ENCODE measurements around the gene ITGB6. TPM values are rescaled to one million over a fixed set of nuclear protein-coding genes. Genes with fewer than 3 reads are reported as not detected.
A peak's percentile ranks its signal among the peaks of the same experiment; 100 is the strongest.
"Not testable (repeated sequence)": the region's sequence is repeated elsewhere in the genome, so short reads cannot be mapped to it uniquely, and the experiment has no call there.

Gene ITGB6
- total RNA-seq, 1 donor from 2014 or later = 61.3 TPM

GRCh38 chr2:160139991-160140390 is 60.1 kb downstream of the ITGB6 start:
- DNase-seq = no peak

DNA sequence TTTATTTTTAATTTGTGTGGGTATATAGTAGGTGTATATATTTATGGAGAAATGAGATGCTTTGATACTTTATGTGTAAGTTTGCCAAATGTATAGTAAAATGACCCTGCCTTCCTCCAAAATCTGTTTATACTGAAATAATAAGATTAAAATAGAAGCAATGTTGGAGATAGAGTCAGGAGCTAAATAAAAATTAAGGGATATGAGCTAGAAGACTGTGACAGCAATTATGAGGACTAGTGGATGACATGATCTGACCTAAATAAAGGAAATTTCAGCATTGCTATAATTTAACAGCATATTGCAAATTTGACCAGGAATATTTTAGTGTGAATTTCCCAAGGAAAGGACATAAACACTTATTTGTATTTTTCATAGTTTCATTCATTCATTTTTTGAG is 60.7 kb downstream of the ITGB6 start:
- DNase-seq = no peak

GRCh38 chr2:160138406-160138805 is 61.7 kb downstream of the ITGB6 start:
- DNase-seq = no peak

GRCh38 chr2:160137464-160137863 is 62.6 kb downstream of the ITGB6 start:
- no peak for DNase-seq

GRCh38 chr2:160132761-160133160 is 67.3 kb downstream of the ITGB6 start:
- no peak for DNase-seq

DNA sequence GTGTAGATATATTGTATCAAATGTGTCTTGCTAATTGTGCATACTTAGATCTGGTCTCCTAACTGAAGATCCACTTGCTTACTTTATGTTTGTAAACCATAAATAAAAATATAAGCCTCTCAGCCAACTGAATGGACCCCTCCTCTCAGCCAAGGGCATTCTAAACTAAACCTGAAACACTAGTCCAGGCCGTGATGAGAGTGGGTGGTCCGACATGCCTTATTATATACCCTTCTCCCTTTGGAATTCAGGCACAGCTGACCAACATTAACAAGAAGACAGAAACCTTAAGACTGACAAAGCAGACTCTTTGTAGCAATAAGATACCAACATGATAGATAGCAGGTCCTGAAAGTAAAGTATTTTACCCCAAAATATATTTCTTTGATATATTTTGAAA is 73.3 kb downstream of the ITGB6 start:
- DNase-seq = no peak

GRCh38 chr2:160126315-160126714 is 73.8 kb downstream of the ITGB6 start:
- no peak for DNase-seq

DNA sequence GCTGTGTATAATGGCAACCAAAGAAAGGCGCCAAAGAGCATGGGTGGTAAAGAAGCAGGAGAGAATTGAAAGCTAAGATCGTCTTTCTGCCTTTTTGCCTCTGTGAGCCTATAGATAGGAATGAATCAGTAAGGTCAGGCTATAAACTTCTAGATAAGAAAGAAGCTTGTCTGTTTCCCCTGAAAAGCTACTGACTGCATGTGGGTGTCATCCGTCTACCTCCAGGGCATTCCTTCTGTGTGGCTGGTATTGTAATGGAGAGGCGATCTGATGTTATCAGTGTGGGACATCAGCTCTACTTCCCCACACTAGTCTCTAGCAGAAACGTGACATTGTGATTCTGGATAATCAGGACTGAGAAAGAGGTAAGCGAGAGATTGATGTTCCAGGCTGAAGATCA is 74.2 kb downstream of the ITGB6 start:
- DNase-seq = no peak

- no peak for DNase-seq
These were observed 74.7 kb downstream of the ITGB6 start for GRCh38 chr2:160125366-160125765.

- DNase-seq = no peak
These were observed 75.5 kb downstream of the ITGB6 start for GRCh38 chr2:160124571-160124970.

GRCh38 chr2:160114721-160115120 is 85.4 kb downstream of the ITGB6 start:
- DNase-seq = not testable (repeated sequence)

GRCh38 chr2:160114020-160114419 is 86.1 kb downstream of the ITGB6 start:
- no peak for DNase-seq

GRCh38 chr2:160111951-160112798 is 87.9 kb downstream of the ITGB6 start:
- DNase-seq = no peak

DNA sequence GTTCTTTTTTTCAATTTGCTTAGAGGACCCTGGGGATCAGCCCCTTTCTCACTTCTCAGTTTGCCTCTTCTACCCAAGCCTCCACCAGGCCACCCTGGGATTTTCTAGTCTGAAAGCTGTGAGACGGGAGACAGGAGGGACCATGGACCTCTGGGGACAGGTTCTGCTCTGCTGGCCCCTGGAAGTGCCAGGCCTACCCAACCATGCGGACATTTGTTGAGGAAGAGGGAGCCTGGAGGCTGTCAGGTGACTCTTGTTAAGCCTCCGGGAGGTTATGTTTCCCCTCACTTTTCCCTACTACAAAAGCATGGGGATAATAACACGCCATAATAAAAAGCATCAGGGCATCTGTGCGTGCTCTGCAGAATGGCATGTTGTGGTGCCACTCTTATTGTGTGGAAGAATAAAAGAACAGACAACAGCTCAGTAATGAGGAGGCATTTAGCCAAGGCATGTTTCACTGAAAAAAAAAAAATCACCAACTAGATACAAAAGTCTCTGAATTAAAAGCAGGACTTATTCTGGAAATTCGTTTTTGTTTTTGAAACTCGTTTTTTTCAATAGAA is 89.3 kb downstream of the ITGB6 start:
- no peak for DNase-seq

- DNase-seq = peak; percentile 88
These were observed 90.0 kb downstream of the ITGB6 start for GRCh38 chr2:160109939-160110673.

DNA sequence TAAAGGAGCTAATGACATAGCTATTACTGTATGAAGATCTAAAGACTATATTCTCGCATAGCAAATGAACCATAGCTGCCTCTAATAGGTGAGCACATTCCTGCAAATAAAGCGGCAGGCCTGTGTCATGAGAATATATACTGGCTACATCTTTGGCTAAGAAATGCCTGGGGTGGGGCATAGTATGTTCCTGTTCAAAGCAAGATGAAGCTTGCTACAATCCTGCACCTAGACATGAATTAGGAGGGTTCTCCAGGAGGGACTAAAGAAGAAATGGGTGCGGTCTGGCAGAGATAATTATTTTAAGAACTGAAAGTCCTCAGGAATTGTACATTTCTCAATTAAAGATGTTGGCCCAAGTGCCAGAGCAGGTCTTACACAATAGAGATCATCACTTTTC is 90.8 kb downstream of the ITGB6 start:
- no peak for DNase-seq

DNA sequence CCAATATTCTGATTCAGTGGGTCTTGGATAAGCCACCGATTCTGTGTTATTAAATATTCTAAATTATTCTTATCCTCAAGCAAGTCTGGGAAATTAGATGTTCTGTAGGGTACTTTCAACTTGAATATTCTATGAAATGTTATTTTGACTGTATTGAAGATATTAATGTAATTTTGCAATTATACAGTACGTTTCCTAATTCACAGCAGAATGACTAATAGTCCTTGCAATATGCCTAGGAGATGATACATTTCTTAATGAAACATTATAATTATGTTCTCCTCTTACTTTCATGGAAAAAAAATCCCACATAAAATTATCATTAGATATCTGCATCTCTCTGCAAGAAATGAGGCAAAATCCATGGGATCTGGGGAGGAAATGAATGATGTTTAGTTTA is 91.4 kb downstream of the ITGB6 start:
- DNase-seq = no peak

- no peak for DNase-seq
These were observed 94.7 kb downstream of the ITGB6 start for GRCh38 chr2:160105366-160105765.

DNA sequence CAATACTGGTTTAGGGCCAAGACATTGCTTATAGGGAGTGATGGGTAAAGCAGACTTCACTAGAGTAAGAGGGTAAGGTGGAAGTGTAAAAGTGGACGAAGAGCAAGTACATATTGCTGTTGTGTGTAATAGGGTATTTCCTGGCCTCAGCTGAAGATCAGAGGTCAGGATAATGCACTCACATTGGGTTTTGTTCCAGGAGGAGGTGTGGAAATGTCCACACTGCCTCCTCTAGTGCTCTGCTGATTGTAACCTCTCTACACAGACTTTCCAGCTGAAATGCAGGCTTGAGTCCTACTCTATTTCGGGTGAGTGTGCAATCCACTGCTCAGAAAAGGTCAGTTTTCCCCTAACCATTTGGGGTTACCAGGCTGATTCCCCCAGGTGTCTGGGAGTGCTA is 96.0 kb downstream of the ITGB6 start:
- DNase-seq = no peak

GRCh38 chr2:160097326-160097725 is 102.7 kb downstream of the ITGB6 start:
- no peak for DNase-seq

- DNase-seq = no peak
These were observed 103.7 kb downstream of the ITGB6 start for GRCh38 chr2:160096409-160096808.

DNA sequence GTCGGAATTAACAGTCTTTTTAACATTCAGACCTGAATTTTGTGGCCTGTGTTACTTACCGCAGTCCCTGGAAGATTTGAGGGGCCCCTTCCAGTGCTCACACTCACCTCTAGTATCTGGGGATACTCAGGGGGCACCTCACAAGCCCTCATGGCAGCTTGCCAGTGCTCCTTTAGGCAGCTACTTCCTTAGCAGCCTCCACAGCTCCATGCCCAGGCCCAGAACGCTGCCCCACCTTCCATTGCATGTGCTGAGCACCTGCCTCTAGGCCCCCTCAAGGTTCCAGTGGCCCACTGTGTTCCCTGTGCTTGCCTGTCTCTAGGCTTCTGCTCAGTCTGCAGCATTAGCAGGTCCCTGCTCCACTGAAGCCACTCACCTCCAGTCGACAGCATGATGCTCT is 107.6 kb downstream of the ITGB6 start:
- DNase-seq = no peak

DNA sequence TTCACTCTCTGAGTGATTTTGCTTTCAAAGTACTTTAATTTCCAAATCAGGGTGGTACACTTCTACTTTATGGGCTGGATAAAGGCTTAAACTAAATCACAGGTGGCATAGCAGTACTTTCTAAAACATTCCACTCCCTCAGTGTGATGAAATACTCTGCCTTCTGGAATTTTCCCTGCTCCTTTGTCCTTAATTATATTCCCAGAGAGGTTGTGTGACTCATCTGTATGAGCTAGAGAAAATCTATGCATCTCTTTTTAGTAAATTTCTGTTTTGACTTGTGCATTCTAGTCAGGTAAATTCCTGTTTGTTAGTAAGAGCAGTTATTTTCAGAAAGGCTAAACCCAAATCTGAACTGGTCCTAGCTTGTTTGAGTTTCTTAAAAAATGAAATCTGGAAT is 108.7 kb downstream of the ITGB6 start:
- DNase-seq = no peak

All from tongue (tissue), 2 donors.